Right lobe of liver (tissue), 6 donors: ENCODE data around the gene CAPN12. TPM values are rescaled to one million over a fixed set of nuclear protein-coding genes. Genes with fewer than 3 reads are reported as not detected.

ENCODE experiments used
- ATAC-seq, 4 donors: fragments of 200-7000 bp; cut with Tn5 transposase; one replicate each; pipeline ENCODE4 v1.9.1; 2020; ENCODE audit warnings: mild to moderate bottlenecking in 4 of 4, moderate library complexity in 4 of 4
- DNase-seq, 3 donors: peaks; one replicate each; pipeline ENCODE4 v3.0.0-alpha.2; 2020
- H3K27ac ChIP-seq, 3 donors: fragments of 200-600 bp; one replicate each; pipeline ENCODE4 v1.8.0; 2022
- H3K27me3 ChIP-seq, 2 donors: fragments of 200-600 bp; one replicate each; pipeline ENCODE4 v1.8.0; 2022
- H3K36me3 ChIP-seq, 4 donors: fragments of 200-600 bp; sonication (generic) in 1 of 4; one replicate each; pipeline versions ENCODE4 v1.5.1 to v1.8.0; 2017 to 2022; ENCODE audit warnings: control low read depth in 1 of 4
- H3K4me1 ChIP-seq, 4 donors: fragments of 200-600 bp; sonication (generic) in 1 of 4; one replicate each; pipeline versions ENCODE4 v1.5.1 to v1.8.0; 2017 to 2022; ENCODE audit warnings: control low read depth in 1 of 4
- H3K4me3 ChIP-seq, 3 donors: fragments of 200-600 bp; one replicate each; pipeline ENCODE4 v1.8.0; 2022
- H3K9me3 ChIP-seq, 4 donors: fragments of 200-600 bp; sonication (generic) in 1 of 4; one replicate each; pipeline versions ENCODE4 v1.5.1 to v1.8.0; 2017 to 2022; ENCODE audit warnings: control low read depth in 1 of 4
- CTCF ChIP-seq, 4 donors: fragments of 200-600 bp in 3 of 4; fragments of 450-650 bp in 1 of 4; IDR thresholded peaks; one replicate each; pipeline versions ENCODE4 v1.5.1 to v1.8.0; 2016 to 2022; ENCODE audit warnings: antibody characterized with exemption in 4 of 4, mild to moderate bottlenecking in 2 of 4
- POLR2A ChIP-seq: fragments of 450-650 bp; IDR thresholded peaks from one replicate; pipeline ENCODE4 v1.6.1; 2017; ENCODE audit warnings: antibody characterized with exemption, mild to moderate bottlenecking
- WGBS: methylation state at CpG from one replicate; pipeline ENCODE4 v1.1.6; 2018; ENCODE audit warnings: low coverage, low lambda C conversion rate; ENCODE audit not compliant: insufficient coverage; ENCODE audit errors: missing lambda C conversion rate; 5-methylcytosine and 5-hydroxymethylcytosine counted together
- intact Hi-C, 2 donors: fragments of 100-400 bp; cut with DNase I; formaldehyde crosslinking; loops; one replicate each; pipeline versions ENCODE4 v1.11.2 to v1.14.1; 2022
- total RNA-seq, 6 experiments: library from RNA; depleted of rRNA in 2 of 6; stranded (reverse); fragments of >200 nt in 2 of 6; fragmentation: NEBNext Ultra II Directional in 3 of 6; extraction: Animal tissue kit (Norgen Biotek cat#: 25700) in 3 of 6; gene quantifications; one replicate each; pipeline versions ENCODE4 v1.1.0 to v1.2.4, GENCODE V29; 2016 to 2023
- donor health status: DM: no; HTN: yes; CAD: no.
- donor health status: DM: no; HTN: no; CAD: no.
- donor health status: DM: no; HTN: no; CAD: no.
- donor health status: DM: no; HTN: yes; CAD: no.
- donor health status: DM: no; HTN: yes; CAD: no.

CAPN12 gene
- total RNA-seq, 6 experiments from 2014 or later = 2.2 to 45.3 (median 16.3) TPM

- intact Hi-C loops = no loop called here
- peaks cover 0 to 25% (median 3%) of the 10 kb centered on the region in 4 donors for H3K4me1 ChIP-seq
- peak; percentile 38 to 58 (median 48) for DNase-seq
Observed at GRCh38 chr19:38734426-38735256, 9.6 kb downstream of the CAPN12 start.

GRCh38 chr19:38734176-38734425 is 10.2 kb downstream of the CAPN12 start:
- intact Hi-C loops = no loop called here
- H3K27me3 ChIP-seq = no peaks in the 10 kb centered on the region
- no CpG with 5 or more reads among the region's 4 CpGs for WGBS
- H3K4me3 ChIP-seq = no peak overlapping the region
- DNase-seq = peak in 1 of 3 donors; percentile 45
- H3K4me1 ChIP-seq = peaks cover 0 to 25% (median 3%) of the 10 kb centered on the region in 4 donors
- no peaks in the 10 kb centered on the region for H3K9me3 ChIP-seq
- no peak for ATAC-seq
- H3K27ac ChIP-seq = peak overlapping the region in 2 of 3 donors; percentile 22 to 55
- TF ChIP-seq POLR2A = no peak
- no peak for TF ChIP-seq CTCF (IDR thresholded peaks at IDR 0.05)
- H3K36me3 ChIP-seq = peaks cover 0 to 19% (median 4%) of the 10 kb centered on the region in 4 donors

More at GRCh38 chr19:38734426-38735256, 9.6 kb downstream of the CAPN12 start:
- ATAC-seq = peak in 3 of 4 donors; percentile 1
- Histone ChIP-seq H3K27ac (peak overlapping the region in 1 of 3 donors; percentile 55), H3K36me3 (peaks cover 0 to 15% (median 4%) of the 10 kb centered on the region in 4 donors), H3K27me3 (no peaks in the 10 kb centered on the region), H3K4me3 (no peak overlapping the region), H3K9me3 (no peaks in the 10 kb centered on the region)
- TF ChIP-seq CTCF (IDR thresholded peaks at IDR 0.05) (no peak), POLR2A (no peak)
- WGBS = 54% methylated on average over 3 of the region's 13 CpGs

GRCh38 chr19:38733493-38734175 is 10.6 kb downstream of the CAPN12 start:
- peak overlapping the region in 2 of 3 donors; percentile 22 to 31 for H3K27ac ChIP-seq
- H3K27me3 ChIP-seq = no peaks in the 10 kb centered on the region
- ATAC-seq (peak in 1 of 4 donors; percentile 1), DNase-seq (peak; percentile 25 to 55 (median 51))
- TF ChIP-seq POLR2A (no peak), CTCF (IDR thresholded peaks at IDR 0.05) (no peak)
- peaks cover 0 to 25% (median 3%) of the 10 kb centered on the region in 4 donors for H3K4me1 ChIP-seq
- no peaks in the 10 kb centered on the region for H3K9me3 ChIP-seq
- WGBS = 38% methylated on average over 4 of the region's 6 CpGs
- H3K36me3 ChIP-seq = peaks cover 0 to 23% (median 4%) of the 10 kb centered on the region in 4 donors
- no peak overlapping the region for H3K4me3 ChIP-seq
- intact Hi-C loops = no loop called here

- intact Hi-C loops = no loop called here
- H3K9me3 ChIP-seq = no peaks in the 10 kb centered on the region
- DNase-seq (peak in 1 of 3 donors; percentile 42), ATAC-seq (no peak)
- H3K27ac ChIP-seq = peak overlapping the region in 1 of 3 donors; percentile 31
- H3K27me3 ChIP-seq = no peaks in the 10 kb centered on the region
- peaks cover 0 to 25% (median 3%) of the 10 kb centered on the region in 4 donors for H3K4me1 ChIP-seq
- TF ChIP-seq POLR2A = no peak
- TF ChIP-seq CTCF (IDR thresholded peaks at IDR 0.05) = no peak
- no CpG with 5 or more reads among the region's 1 CpG for WGBS
- H3K36me3 ChIP-seq = peaks cover 0 to 26% (median 4%) of the 10 kb centered on the region in 4 donors
- H3K4me3 ChIP-seq = no peak overlapping the region
Observed at GRCh38 chr19:38733241-38733492, 11.1 kb downstream of the CAPN12 start.
